Osteoblast (primary cell): Measurements from ENCODE around the gene COL23A1. TPM values are rescaled to one million over a fixed set of nuclear protein-coding genes. Genes with fewer than 3 reads are reported as not detected.

Source experiments
- DNase-seq: peaks from one replicate; pipeline ENCODE4 v3.0.0; 2011; ENCODE audit warnings: low spot score, mixed read lengths; ENCODE audit not compliant: insufficient read length; ENCODE audit errors: missing footprints
- H2AFZ ChIP-seq: 2 replicates; pipeline ENCODE4 v1.6.0; 2011; ENCODE audit warnings: mild to moderate bottlenecking, low read length
- H3K27ac ChIP-seq: 2 replicates; pipeline ENCODE4 v1.5.1; 2011; ENCODE audit warnings: mild to moderate bottlenecking, low read depth, low read length, moderate library complexity
- H3K27me3 ChIP-seq: 2 replicates; pipeline ENCODE4 v1.6.0; 2012; ENCODE audit warnings: mild to moderate bottlenecking, control low read depth, inconsistent platforms, low read length, moderate library complexity; ENCODE audit not compliant: insufficient read depth
- H3K36me3 ChIP-seq: 2 replicates; pipeline ENCODE4 v1.5.1; 2011; ENCODE audit warnings: mild to moderate bottlenecking, low read length, control low read depth, moderate library complexity; ENCODE audit not compliant: insufficient read depth
- H3K4me1 ChIP-seq: 2 replicates; pipeline ENCODE4 v1.5.1; 2011; ENCODE audit warnings: mild to moderate bottlenecking, low read length, control low read depth, moderate library complexity; ENCODE audit not compliant: insufficient read depth
- H3K4me2 ChIP-seq: 2 replicates; pipeline ENCODE4 v1.6.0; 2011; ENCODE audit warnings: mild to moderate bottlenecking, low read length; ENCODE audit not compliant: insufficient read depth
- H3K4me3 ChIP-seq: fragments of 200-600 bp; sonication (generic); 3 replicates; pipeline ENCODE4 v1.5.1; 2012; ENCODE audit warnings: mild to moderate bottlenecking, low read length, inconsistent platforms; ENCODE audit not compliant: insufficient read depth
- H3K79me2 ChIP-seq: 2 replicates; pipeline ENCODE4 v1.6.0; 2012; ENCODE audit warnings: mild to moderate bottlenecking, low read length, control low read depth, inconsistent platforms; ENCODE audit not compliant: insufficient read depth
- H3K9me3 ChIP-seq: 2 replicates; pipeline ENCODE4 v1.5.1; 2011; ENCODE audit warnings: low read depth, low read length, control low read depth
- H4K20me1 ChIP-seq: 2 replicates; pipeline ENCODE4 v1.6.0; 2012; ENCODE audit warnings: mild to moderate bottlenecking, low read length, control low read depth; ENCODE audit not compliant: insufficient read depth
- CTCF ChIP-seq: IDR thresholded peaks from 2 replicates; pipeline ENCODE4 v1.5.1; 2011; ENCODE audit warnings: mild to moderate bottlenecking, low read depth, low read length, moderate library complexity; ENCODE audit errors: extremely low read depth
- total RNA-seq: library from RNA; depleted of rRNA; stranded (reverse); fragments of >200 nt; gene quantifications from 2 replicates; pipeline ENCODE4 v1.2.3, GENCODE V29; 2012

The COL23A1 gene
- total RNA-seq, 1 donor = under 0.01 TPM

- Histone ChIP-seq H3K4me2 (no peak overlapping the region), H3K4me1 (peaks cover 6% of the 10 kb centered on the region), H2AFZ (no peak overlapping the region), H3K79me2 (peaks cover 31% of the 10 kb centered on the region), H3K36me3 (peaks cover 42% of the 10 kb centered on the region), H3K27me3 (no peaks in the 10 kb centered on the region), H3K9me3 (no peaks in the 10 kb centered on the region), H3K27ac (no peak overlapping the region), H3K4me3 (no peak overlapping the region), H4K20me1 (peaks cover 46% of the 10 kb centered on the region)
- no peak for TF ChIP-seq CTCF
- DNase-seq = no peak
These were observed 366.9 kb downstream of the COL23A1 start for GRCh38 chr5:178223196-178223773.

- Histone ChIP-seq H3K4me3 (no peak overlapping the region), H3K27me3 (no peaks in the 10 kb centered on the region), H3K4me2 (no peak overlapping the region), H3K27ac (no peak overlapping the region), H3K36me3 (peaks cover 40% of the 10 kb centered on the region), H3K9me3 (no peaks in the 10 kb centered on the region), H2AFZ (no peak overlapping the region), H3K4me1 (no peaks in the 10 kb centered on the region), H3K79me2 (peaks cover 28% of the 10 kb centered on the region), H4K20me1 (peaks cover 40% of the 10 kb centered on the region)
- TF ChIP-seq CTCF = no peak
- DNase-seq = no peak
These were observed 367.9 kb downstream of the COL23A1 start for GRCh38 chr5:178222292-178222691.

- Histone ChIP-seq H3K4me2 (no peak overlapping the region), H3K79me2 (peaks cover 24% of the 10 kb centered on the region)
These were observed 368.3 kb downstream of the COL23A1 start for GRCh38 chr5:178221853-178222252.

GRCh38 chr5:178221282-178221681 lies 368.9 kb downstream of the COL23A1 start:
- Histone ChIP-seq H3K4me2 (no peak overlapping the region), H3K9me3 (no peaks in the 10 kb centered on the region), H3K36me3 (peaks cover 49% of the 10 kb centered on the region), H3K79me2 (peaks cover 21% of the 10 kb centered on the region), H4K20me1 (peaks cover 40% of the 10 kb centered on the region), H3K4me3 (no peak overlapping the region), H3K27ac (no peak overlapping the region), H3K27me3 (no peaks in the 10 kb centered on the region), H3K4me1 (no peaks in the 10 kb centered on the region), H2AFZ (no peak overlapping the region)
- no peak for TF ChIP-seq CTCF
- DNase-seq = peak; percentile 38

More at GRCh38 chr5:178221853-178222252, 368.3 kb downstream of the COL23A1 start:
- Histone ChIP-seq H3K4me3 (no peak overlapping the region), H3K4me1 (no peaks in the 10 kb centered on the region), H4K20me1 (peaks cover 37% of the 10 kb centered on the region), H3K36me3 (peaks cover 43% of the 10 kb centered on the region), H3K27me3 (no peaks in the 10 kb centered on the region), H3K27ac (no peak overlapping the region), H2AFZ (no peak overlapping the region), H3K9me3 (no peaks in the 10 kb centered on the region)
- TF ChIP-seq CTCF = no peak
- DNase-seq = no peak
